ENCODE results near the gene ACOT13. TPM values are rescaled to one million over a fixed set of nuclear protein-coding genes. Genes with fewer than 3 reads are reported as not detected.
A peak's percentile ranks its signal among the peaks of the same experiment; 100 is the strongest.

The ACOT13 gene
- total RNA-seq, 2 donors from 2014 or later: 36.2 to 43.1 TPM

DNA sequence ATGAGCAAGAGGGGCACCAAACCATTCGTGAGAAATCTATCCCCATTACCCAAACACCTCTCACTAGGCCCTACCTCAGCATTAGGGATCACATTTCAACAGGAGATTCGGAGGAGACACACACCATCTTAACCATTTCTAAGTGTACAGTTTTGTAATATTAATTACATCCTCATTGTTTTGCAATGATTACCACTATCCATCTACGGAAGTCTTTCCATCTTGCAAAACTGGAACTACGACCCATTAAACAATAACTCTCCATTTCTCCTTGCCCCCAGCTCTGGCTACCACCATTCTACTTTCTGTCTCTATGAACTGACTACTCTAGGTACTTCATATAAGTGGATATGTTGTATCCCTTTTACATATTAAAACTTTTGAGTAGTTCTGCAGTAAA lies 20.1 kb downstream of the ACOT13 start:
- peaks cover 10% of the 10 kb centered on the region for H3K9me3 Mint-ChIP-seq
- peaks cover 31% of the 10 kb centered on the region for H3K4me1 Mint-ChIP-seq
- DNase-seq: no peak
- 86% methylated on average over 4 of the region's 4 CpGs; no CpG with 5 or more reads in 1 of the 2 experiments for WGBS, 2 experiments (ENCODE audit: insufficient coverage in 1 of 2, insufficient read length in 1 of 2)
- H3K4me3 Mint-ChIP-seq: no peak overlapping the region
- Histone ChIP-seq H3K27ac (ENCODE audit: low read depth, low read length) (no peak overlapping the region), H3K9ac (ENCODE audit: extremely low read depth, low read length, poor library complexity, severe bottlenecking) (no peak overlapping the region), H3K36me3 (ENCODE audit: control insufficient read depth, insufficient read depth, low read length) (no peaks in the 10 kb centered on the region), H3K9me3 (ENCODE audit: control insufficient read depth, low read length) (peaks cover 5% of the 10 kb centered on the region), H3K27me3 (ENCODE audit: control insufficient read depth, insufficient read depth, low read length, poor library complexity, severe bottlenecking) (no peaks in the 10 kb centered on the region), H3K4me3 (ENCODE audit: low read length) (no peak overlapping the region), H3K4me1 (ENCODE audit: control insufficient read depth, insufficient read depth, low read length) (peaks cover 8% of the 10 kb centered on the region)
- H3K27ac Mint-ChIP-seq: no peak overlapping the region
- TF ChIP-seq, protein P1, sequence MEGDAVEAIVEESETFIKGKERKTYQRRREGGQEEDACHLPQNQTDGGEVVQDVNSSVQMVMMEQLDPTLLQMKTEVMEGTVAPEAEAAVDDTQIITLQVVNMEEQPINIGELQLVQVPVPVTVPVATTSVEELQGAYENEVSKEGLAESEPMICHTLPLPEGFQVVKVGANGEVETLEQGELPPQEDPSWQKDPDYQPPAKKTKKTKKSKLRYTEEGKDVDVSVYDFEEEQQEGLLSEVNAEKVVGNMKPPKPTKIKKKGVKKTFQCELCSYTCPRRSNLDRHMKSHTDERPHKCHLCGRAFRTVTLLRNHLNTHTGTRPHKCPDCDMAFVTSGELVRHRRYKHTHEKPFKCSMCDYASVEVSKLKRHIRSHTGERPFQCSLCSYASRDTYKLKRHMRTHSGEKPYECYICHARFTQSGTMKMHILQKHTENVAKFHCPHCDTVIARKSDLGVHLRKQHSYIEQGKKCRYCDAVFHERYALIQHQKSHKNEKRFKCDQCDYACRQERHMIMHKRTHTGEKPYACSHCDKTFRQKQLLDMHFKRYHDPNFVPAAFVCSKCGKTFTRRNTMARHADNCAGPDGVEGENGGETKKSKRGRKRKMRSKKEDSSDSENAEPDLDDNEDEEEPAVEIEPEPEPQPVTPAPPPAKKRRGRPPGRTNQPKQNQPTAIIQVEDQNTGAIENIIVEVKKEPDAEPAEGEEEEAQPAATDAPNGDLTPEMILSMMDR (conservative IDR thresholded peaks at IDR 0.05): no peak
- H3K36me3 Mint-ChIP-seq (ENCODE audit: low read depth): peaks cover 25% of the 10 kb centered on the region
- H3K27me3 Mint-ChIP-seq (ENCODE audit: insufficient read depth): peaks cover 3% of the 10 kb centered on the region

DNA sequence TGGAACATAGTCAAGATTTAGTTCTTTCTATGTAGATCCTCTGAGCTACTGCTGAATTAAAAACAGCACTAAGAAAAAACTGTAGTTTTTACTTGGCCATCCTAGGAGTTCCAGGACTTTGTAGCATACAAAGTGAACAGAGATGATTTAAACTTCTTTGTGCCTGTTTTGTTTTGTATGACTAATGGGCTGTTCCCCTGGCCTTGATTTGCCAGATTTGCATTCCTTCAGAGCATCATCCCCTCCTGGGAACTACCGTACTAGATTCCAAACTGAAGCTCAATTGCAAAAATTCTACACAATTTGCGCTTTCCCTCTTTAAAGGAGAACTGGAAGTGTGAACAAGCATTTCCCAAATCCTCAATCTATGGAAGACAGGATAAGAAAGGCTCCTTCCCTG lies 23.1 kb downstream of the ACOT13 start:
- Histone ChIP-seq H3K9me3 (ENCODE audit: control insufficient read depth, low read length) (no peaks in the 10 kb centered on the region), H3K4me3 (ENCODE audit: low read length) (no peak overlapping the region), H3K36me3 (ENCODE audit: control insufficient read depth, insufficient read depth, low read length) (no peaks in the 10 kb centered on the region), H3K27ac (ENCODE audit: low read depth, low read length) (no peak overlapping the region), H3K9ac (ENCODE audit: extremely low read depth, low read length, poor library complexity, severe bottlenecking) (no peak overlapping the region), H3K27me3 (ENCODE audit: control insufficient read depth, insufficient read depth, low read length, poor library complexity, severe bottlenecking) (no peaks in the 10 kb centered on the region), H3K4me1 (ENCODE audit: control insufficient read depth, insufficient read depth, low read length) (peaks cover 3% of the 10 kb centered on the region)
- Mint-ChIP-seq H3K27me3 (ENCODE audit: insufficient read depth) (no peaks in the 10 kb centered on the region), H3K4me1 (peaks cover 28% of the 10 kb centered on the region), H3K4me3 (no peak overlapping the region), H3K27ac (peak overlapping the region; percentile 2), H3K36me3 (ENCODE audit: low read depth) (peaks cover 19% of the 10 kb centered on the region), H3K9me3 (no peaks in the 10 kb centered on the region)
- 86 to 92% methylated on average over 2 of the region's 2 CpGs for WGBS, 2 experiments (ENCODE audit: insufficient coverage in 1 of 2, insufficient read length in 1 of 2)
- TF ChIP-seq, protein P1 (conservative IDR thresholded peaks at IDR 0.05): no peak
- DNase-seq: no peak

DNA sequence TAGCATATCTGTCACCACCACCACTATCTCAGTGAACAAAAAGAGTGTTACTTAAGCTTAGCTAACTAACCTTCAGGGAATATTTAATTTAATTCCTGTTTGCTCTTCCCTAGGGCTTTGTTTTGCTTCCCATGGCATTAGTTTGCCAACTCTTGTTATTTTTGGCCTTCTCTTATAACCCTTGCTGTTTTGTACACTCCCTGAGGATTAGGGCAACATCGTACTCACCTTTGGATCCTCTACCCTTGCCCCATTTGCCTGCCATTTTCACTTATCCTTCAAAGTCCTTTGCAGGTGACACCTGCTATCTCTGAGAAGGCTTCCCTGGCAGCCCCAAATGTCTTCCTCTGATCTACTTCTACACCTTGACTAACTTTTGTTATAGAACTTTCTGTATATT lies 23.7 kb downstream of the ACOT13 start:
- Mint-ChIP-seq H3K27ac (no peak overlapping the region), H3K27me3 (ENCODE audit: insufficient read depth) (no peaks in the 10 kb centered on the region), H3K9me3 (no peaks in the 10 kb centered on the region), H3K4me3 (no peak overlapping the region), H3K4me1 (peaks cover 30% of the 10 kb centered on the region), H3K36me3 (ENCODE audit: low read depth) (peaks cover 19% of the 10 kb centered on the region)
- Histone ChIP-seq H3K27ac (ENCODE audit: low read depth, low read length) (no peak overlapping the region), H3K4me3 (ENCODE audit: low read length) (no peak overlapping the region), H3K4me1 (ENCODE audit: control insufficient read depth, insufficient read depth, low read length) (peaks cover 3% of the 10 kb centered on the region), H3K36me3 (ENCODE audit: control insufficient read depth, insufficient read depth, low read length) (no peaks in the 10 kb centered on the region), H3K27me3 (ENCODE audit: control insufficient read depth, insufficient read depth, low read length, poor library complexity, severe bottlenecking) (no peaks in the 10 kb centered on the region), H3K9me3 (ENCODE audit: control insufficient read depth, low read length) (no peaks in the 10 kb centered on the region), H3K9ac (ENCODE audit: extremely low read depth, low read length, poor library complexity, severe bottlenecking) (no peak overlapping the region)
- WGBS, 2 experiments (ENCODE audit: insufficient coverage in 1 of 2, insufficient read length in 1 of 2): 89 to 100% methylated on average over 1 of the region's 1 CpG
- TF ChIP-seq, protein P1 (conservative IDR thresholded peaks at IDR 0.05): no peak
- DNase-seq: no peak

Data from endodermal cell (in vitro differentiated cells).